ENCODE data around the gene ZFYVE9.
A peak's percentile ranks its signal among the peaks of the same experiment; 100 is the strongest.

ZFYVE9 gene

GRCh38 chr1:52125736-52126359 lies 16.0 kb upstream of the ZFYVE9 start:
- no peaks in the 10 kb centered on the region for H3K9me3 ChIP-seq (ENCODE audit: insufficient read depth, low read length, severe bottlenecking)
- no peak for DNase-seq
- no peaks in the 10 kb centered on the region for H3K27me3 ChIP-seq (ENCODE audit: insufficient read depth, low read length, poor library complexity)
- TF ChIP-seq EZH2 (IDR thresholded peaks at IDR 0.05; ENCODE audit: borderline replicate concordance, low read depth, low read length, severe bottlenecking) = no peak
- no peak for TF ChIP-seq CTCF (IDR thresholded peaks at IDR 0.05; ENCODE audit: borderline replicate concordance, extremely low read depth, low read length, poor library complexity, severe bottlenecking)
- H3K4me3 ChIP-seq (ENCODE audit: low read depth in 1 of 2, low read length in 2 of 2) = no peak overlapping the region
- no peak for ATAC-seq (ENCODE audit: insufficient read depth, low read depth)
- H3K27ac ChIP-seq (ENCODE audit: low read length) = no peak overlapping the region
- H3K79me2 ChIP-seq (ENCODE audit: insufficient read depth, low read length) = no peaks in the 10 kb centered on the region
- no peak overlapping the region for H2AFZ ChIP-seq (ENCODE audit: low read depth, low read length)
- H3K4me1 ChIP-seq (ENCODE audit: insufficient read depth, low read length) = peaks cover 6% of the 10 kb centered on the region; the same call in 1 of the 2 replicates
- H3K9ac ChIP-seq (ENCODE audit: low read depth, low read length) = no peak overlapping the region
- no peaks in the 10 kb centered on the region for H3K36me3 ChIP-seq (ENCODE audit: insufficient read depth, low read length)
- H3K4me2 ChIP-seq (ENCODE audit: insufficient read depth, low read length) = no peak overlapping the region
- no peaks in the 10 kb centered on the region for H4K20me1 ChIP-seq (ENCODE audit: insufficient read depth, low read length)

- DNase-seq (peak; percentile 37), ATAC-seq (ENCODE audit: insufficient read depth, low read depth) (peak; percentile 80)
- no peak overlapping the region for H3K4me3 ChIP-seq (ENCODE audit: low read depth in 1 of 2, low read length in 2 of 2)
- no peaks in the 10 kb centered on the region for H3K9me3 ChIP-seq (ENCODE audit: insufficient read depth, low read length, severe bottlenecking)
- no peak overlapping the region for H3K9ac ChIP-seq (ENCODE audit: low read depth, low read length)
- H3K27me3 ChIP-seq (ENCODE audit: insufficient read depth, low read length, poor library complexity) = no peaks in the 10 kb centered on the region
- H3K4me1 ChIP-seq (ENCODE audit: insufficient read depth, low read length) = peaks cover 6% of the 10 kb centered on the region; the same call in 1 of the 2 replicates
- no peaks in the 10 kb centered on the region for H3K79me2 ChIP-seq (ENCODE audit: insufficient read depth, low read length)
- H3K36me3 ChIP-seq (ENCODE audit: insufficient read depth, low read length) = no peaks in the 10 kb centered on the region
- H3K4me2 ChIP-seq (ENCODE audit: insufficient read depth, low read length) = no peak overlapping the region
- H4K20me1 ChIP-seq (ENCODE audit: insufficient read depth, low read length) = no peaks in the 10 kb centered on the region
- TF ChIP-seq EZH2 (IDR thresholded peaks at IDR 0.05; ENCODE audit: borderline replicate concordance, low read depth, low read length, severe bottlenecking) (no peak), CTCF (IDR thresholded peaks at IDR 0.05; ENCODE audit: borderline replicate concordance, extremely low read depth, low read length, poor library complexity, severe bottlenecking) (peak; percentile 78)
- H3K27ac ChIP-seq (ENCODE audit: low read length) = no peak overlapping the region
- H2AFZ ChIP-seq (ENCODE audit: low read depth, low read length) = peak overlapping the region; percentile 22; the same call in 1 of the 2 replicates
Measured at GRCh38 chr1:52127181-52128180, 14.4 kb upstream of the ZFYVE9 start.

GRCh38 chr1:52139817-52140540 lies 1.9 kb upstream of the ZFYVE9 start:
- peaks cover 36% of the 10 kb centered on the region for H3K79me2 ChIP-seq (ENCODE audit: insufficient read depth, low read length)
- no peaks in the 10 kb centered on the region for H3K27me3 ChIP-seq (ENCODE audit: insufficient read depth, low read length, poor library complexity)
- H2AFZ ChIP-seq (ENCODE audit: low read depth, low read length) = no peak overlapping the region; the same call in 1 of the 2 replicates
- H3K4me2 ChIP-seq (ENCODE audit: insufficient read depth, low read length) = peak overlapping the region; percentile 83; the same call in 1 of the 2 replicates
- TF ChIP-seq EZH2 (IDR thresholded peaks at IDR 0.05; ENCODE audit: borderline replicate concordance, low read depth, low read length, severe bottlenecking) (no peak), CTCF (IDR thresholded peaks at IDR 0.05; ENCODE audit: borderline replicate concordance, extremely low read depth, low read length, poor library complexity, severe bottlenecking) (no peak)
- H3K4me3 ChIP-seq (ENCODE audit: low read depth in 1 of 2, low read length in 2 of 2) = no peak overlapping the region
- DNase-seq (no peak), ATAC-seq (ENCODE audit: insufficient read depth, low read depth) (no peak)
- no peak overlapping the region for H3K9ac ChIP-seq (ENCODE audit: low read depth, low read length)
- no peaks in the 10 kb centered on the region; the same call in 1 of the 2 replicates for H3K36me3 ChIP-seq (ENCODE audit: insufficient read depth, low read length)
- H3K27ac ChIP-seq (ENCODE audit: low read length) = no peak overlapping the region; the same call in 1 of the 2 replicates
- peaks cover 48% of the 10 kb centered on the region for H3K4me1 ChIP-seq (ENCODE audit: insufficient read depth, low read length)
- H3K9me3 ChIP-seq (ENCODE audit: insufficient read depth, low read length, severe bottlenecking) = no peaks in the 10 kb centered on the region
- H4K20me1 ChIP-seq (ENCODE audit: insufficient read depth, low read length) = 0 out of 2 replicates have a peak, but pooled peaks cover 4% of the 10 kb centered on the region

Data from DND-41 (cell line).